Mesendoderm (in vitro differentiated cells): Measurements from ENCODE around the gene HELZ.
A peak's percentile ranks its signal among the peaks of the same experiment; 100 is the strongest.

Experiments used
- DNase-seq: peaks from one replicate; pipeline ENCODE4 v3.0.0; 2013
- H2AK5ac ChIP-seq: 2 replicates; pipeline ENCODE4 v1.6.1; 2013; ENCODE audit warnings: low read length, inconsistent platforms
- H2BK120ac ChIP-seq: 2 replicates; pipeline ENCODE4 v1.6.1; 2013; ENCODE audit warnings: low read depth, mild to moderate bottlenecking, low read length, moderate library complexity, mixed read lengths
- H2BK15ac ChIP-seq: replicated peaks from 2 replicates; pipeline ENCODE4 v1.6.1; 2013; ENCODE audit warnings: low read depth, mild to moderate bottlenecking, moderate library complexity
- H2BK5ac ChIP-seq: 2 replicates; pipeline ENCODE4 v1.6.1; 2013; ENCODE audit warnings: low read length, inconsistent platforms
- H3K18ac ChIP-seq: 2 replicates; pipeline ENCODE4 v1.6.1; 2013; ENCODE audit warnings: mild to moderate bottlenecking, low read length, mixed read lengths
- H3K23ac ChIP-seq: one replicate; pipeline ENCODE4 v1.6.1; 2013; ENCODE audit warnings: low read length
- H3K27ac ChIP-seq: 2 replicates; pipeline ENCODE4 v1.5.1; 2013; ENCODE audit warnings: low read depth, mild to moderate bottlenecking, inconsistent platforms, low read length, moderate library complexity
- H3K27me3 ChIP-seq: 2 replicates; pipeline ENCODE4 v1.6.1; 2013; ENCODE audit warnings: low read length, control low read depth, mild to moderate bottlenecking, inconsistent platforms; ENCODE audit not compliant: insufficient read depth, poor library complexity
- H3K36me3 ChIP-seq: 2 replicates; pipeline ENCODE4 v1.6.1; 2013; ENCODE audit warnings: low read length, inconsistent platforms; ENCODE audit not compliant: control insufficient read depth, insufficient read depth
- H3K4ac ChIP-seq: one replicate; pipeline ENCODE4 v1.6.1; 2013; ENCODE audit warnings: low read depth, mild to moderate bottlenecking, low read length, moderate library complexity
- H3K4me1 ChIP-seq: 2 replicates; pipeline ENCODE4 v1.6.1; 2013; ENCODE audit warnings: low read depth, low read length, inconsistent platforms; ENCODE audit not compliant: control insufficient read depth
- H3K4me2 ChIP-seq: 2 replicates; pipeline ENCODE4 v1.6.1; 2013; ENCODE audit warnings: low read length
- H3K4me3 ChIP-seq: 2 replicates; pipeline ENCODE4 v1.5.1; 2013; ENCODE audit warnings: mild to moderate bottlenecking, low read length
- H3K56ac ChIP-seq: one replicate; pipeline ENCODE4 v1.6.1; 2013; ENCODE audit warnings: low read length
- H3K79me1 ChIP-seq: 2 replicates; pipeline ENCODE4 v1.6.1; 2013; ENCODE audit warnings: low read length, inconsistent platforms
- H3K79me2 ChIP-seq: 2 replicates; pipeline ENCODE4 v1.6.1; 2013; ENCODE audit warnings: mild to moderate bottlenecking, low read length; ENCODE audit not compliant: control insufficient read depth, insufficient read depth
- H3K9ac ChIP-seq: 2 replicates; pipeline ENCODE4 v1.6.1; 2013; ENCODE audit warnings: low read length, inconsistent platforms
- H4K5ac ChIP-seq: one replicate; pipeline ENCODE4 v1.6.1; 2013; ENCODE audit warnings: low read length
- H4K8ac ChIP-seq: one replicate; pipeline ENCODE4 v1.6.1; 2013; ENCODE audit warnings: low read depth, mild to moderate bottlenecking, control low read depth, low read length, moderate library complexity
- WGBS: extraction: QIAGEN DNeasy Blood & Tissue Kit; methylation state at CpG from one replicate; pipeline ENCODE4 v1.1.7; 2013; ENCODE audit warnings: low lambda C conversion rate, missing lambda C conversion rate; ENCODE audit not compliant: insufficient coverage; ENCODE audit errors: extremely low coverage; 5-methylcytosine and 5-hydroxymethylcytosine counted together

The HELZ gene

GRCh38 chr17:67078292-67078691 lies 166.7 kb downstream of the HELZ start:
- Histone ChIP-seq H2AK5ac (no peak overlapping the region), H3K27me3 (no peaks in the 10 kb centered on the region), H4K5ac (no peak overlapping the region), H2BK120ac (no peak overlapping the region), H3K79me2 (no peaks in the 10 kb centered on the region), H3K9ac (no peak overlapping the region), H3K36me3 (no peaks in the 10 kb centered on the region), H3K27ac (no peak overlapping the region), H3K4me1 (no peaks in the 10 kb centered on the region), H3K18ac (no peak overlapping the region), H2BK15ac (no peak overlapping the region), H3K56ac (no peak overlapping the region), H3K4me3 (no peak overlapping the region), H3K23ac (no peak overlapping the region), H3K4me2 (no peak overlapping the region), H2BK5ac (no peak overlapping the region), H3K4ac (no peak overlapping the region), H3K79me1 (no peaks in the 10 kb centered on the region), H4K8ac (no peak overlapping the region)
- no CpG with 5 or more reads among the region's 11 CpGs for WGBS
- no peak for DNase-seq

- Histone ChIP-seq H4K8ac (no peak overlapping the region), H3K79me1 (no peaks in the 10 kb centered on the region), H3K27me3 (no peaks in the 10 kb centered on the region), H3K4me3 (no peak overlapping the region), H2BK15ac (no peak overlapping the region), H3K18ac (no peak overlapping the region), H3K79me2 (no peaks in the 10 kb centered on the region), H3K56ac (no peak overlapping the region), H3K4me1 (no peaks in the 10 kb centered on the region), H2AK5ac (no peak overlapping the region), H2BK120ac (no peak overlapping the region), H3K4me2 (no peak overlapping the region), H3K23ac (no peak overlapping the region), H3K9ac (no peak overlapping the region), H3K27ac (no peak overlapping the region), H3K36me3 (no peaks in the 10 kb centered on the region), H4K5ac (no peak overlapping the region), H2BK5ac (no peak overlapping the region), H3K4ac (no peak overlapping the region)
- peak; percentile 78 for DNase-seq
- no CpG with 5 or more reads among the region's 7 CpGs for whole genome bisulfite sequencing
Measured at GRCh38 chr17:67076290-67076689, 168.7 kb downstream of the HELZ start.

GRCh38 chr17:67074781-67075180 lies 170.2 kb downstream of the HELZ start:
- no peaks in the 10 kb centered on the region for H3K79me1 ChIP-seq
- no peak overlapping the region for H2BK15ac ChIP-seq
- no peak overlapping the region for H2AK5ac ChIP-seq
- H3K23ac ChIP-seq = no peak overlapping the region
- H3K27me3 ChIP-seq = no peaks in the 10 kb centered on the region
- no peaks in the 10 kb centered on the region for H3K79me2 ChIP-seq
- no peak overlapping the region for H2BK5ac ChIP-seq
- no peaks in the 10 kb centered on the region for H3K4me1 ChIP-seq
- H3K56ac ChIP-seq = no peak overlapping the region
- no peak overlapping the region for H4K8ac ChIP-seq
- H4K5ac ChIP-seq = no peak overlapping the region
- no peaks in the 10 kb centered on the region for H3K36me3 ChIP-seq
- DNase-seq = no peak
- H3K27ac ChIP-seq = no peak overlapping the region
- no peak overlapping the region for H3K4me2 ChIP-seq
- WGBS = no CpG with 5 or more reads among the region's 3 CpGs
- no peak overlapping the region for H3K4me3 ChIP-seq
- no peak overlapping the region for H2BK120ac ChIP-seq
- H3K9ac ChIP-seq = no peak overlapping the region
- H3K4ac ChIP-seq = no peak overlapping the region
- H3K18ac ChIP-seq = no peak overlapping the region

- Histone ChIP-seq H3K4me1 (no peaks in the 10 kb centered on the region), H3K18ac (no peak overlapping the region), H3K36me3 (no peaks in the 10 kb centered on the region), H2BK5ac (no peak overlapping the region), H3K4me3 (no peak overlapping the region), H3K27me3 (no peaks in the 10 kb centered on the region), H3K23ac (no peak overlapping the region), H3K4me2 (no peak overlapping the region), H2BK15ac (no peak overlapping the region), H2BK120ac (no peak overlapping the region), H3K79me1 (no peaks in the 10 kb centered on the region), H3K56ac (no peak overlapping the region), H3K27ac (no peak overlapping the region), H3K4ac (no peak overlapping the region), H4K5ac (no peak overlapping the region), H3K9ac (no peak overlapping the region), H3K79me2 (no peaks in the 10 kb centered on the region), H2AK5ac (no peak overlapping the region), H4K8ac (no peak overlapping the region)
- no peak for DNase-seq
- no CpG with 5 or more reads among the region's 3 CpGs for WGBS
Measured at GRCh38 chr17:67072885-67073284, 172.1 kb downstream of the HELZ start.

- H3K27me3 ChIP-seq = no peaks in the 10 kb centered on the region
- H2BK120ac ChIP-seq = no peak overlapping the region
- H3K4me3 ChIP-seq = no peak overlapping the region
- no peak overlapping the region for H3K56ac ChIP-seq
- H3K36me3 ChIP-seq = no peaks in the 10 kb centered on the region
- H3K27ac ChIP-seq = no peak overlapping the region
- no peaks in the 10 kb centered on the region for H3K79me2 ChIP-seq
- H3K23ac ChIP-seq = no peak overlapping the region
- no peak overlapping the region for H2AK5ac ChIP-seq
- H4K8ac ChIP-seq = no peak overlapping the region
- H3K18ac ChIP-seq = no peak overlapping the region
- H3K4me2 ChIP-seq = no peak overlapping the region
- no peak overlapping the region for H2BK15ac ChIP-seq
- DNase-seq = no peak
- no peaks in the 10 kb centered on the region for H3K79me1 ChIP-seq
- no peak overlapping the region for H4K5ac ChIP-seq
- H3K4me1 ChIP-seq = no peaks in the 10 kb centered on the region
- H2BK5ac ChIP-seq = no peak overlapping the region
- no peak overlapping the region for H3K9ac ChIP-seq
- H3K4ac ChIP-seq = no peak overlapping the region
Measured at GRCh38 chr17:67071595-67071994, 173.4 kb downstream of the HELZ start.

GRCh38 chr17:67069603-67070136 lies 175.3 kb downstream of the HELZ start:
- H3K36me3 ChIP-seq = no peaks in the 10 kb centered on the region
- no peak overlapping the region for H3K4me2 ChIP-seq
- no peaks in the 10 kb centered on the region for H3K27me3 ChIP-seq
- H2BK15ac ChIP-seq = no peak overlapping the region
- H3K9ac ChIP-seq = no peak overlapping the region
- H3K56ac ChIP-seq = no peak overlapping the region
- no peak overlapping the region for H2AK5ac ChIP-seq
- H3K4me1 ChIP-seq = no peaks in the 10 kb centered on the region
- H2BK5ac ChIP-seq = no peak overlapping the region
- no peak overlapping the region for H4K8ac ChIP-seq
- DNase-seq = no peak
- H4K5ac ChIP-seq = no peak overlapping the region
- H3K4ac ChIP-seq = no peak overlapping the region
- H3K79me2 ChIP-seq = no peaks in the 10 kb centered on the region
- H3K23ac ChIP-seq = no peak overlapping the region
- WGBS = no CpG with 5 or more reads among the region's 5 CpGs
- H3K79me1 ChIP-seq = no peaks in the 10 kb centered on the region
- H3K27ac ChIP-seq = no peak overlapping the region
- no peak overlapping the region for H3K4me3 ChIP-seq
- H3K18ac ChIP-seq = no peak overlapping the region
- no peak overlapping the region for H2BK120ac ChIP-seq
